Spleen (tissue), 7 donors: ENCODE data around the gene CPNE1.

Source experiments
- POLR2A ChIP-seq, 3 donors: fragments of 450-650 bp; IDR thresholded peaks; one replicate each; pipeline ENCODE4 v1.5.1; 2017; ENCODE audit warnings: antibody characterized with exemption in 3 of 3, mild to moderate bottlenecking in 1 of 3
- POLR2AphosphoS5 ChIP-seq, 3 donors: sonication (generic); formaldehyde crosslinking; IDR thresholded peaks; one replicate each; pipeline ENCODE4 v1.5.1; 2017; ENCODE audit warnings: antibody characterized with exemption in 3 of 3
- TF ChIP-seq, protein P1 (sequence below), 11 experiments: fragments of 200-600 bp in 7 of 11; fragments of 450-650 bp in 4 of 11; sonication (generic) in 4 of 11; IDR thresholded peaks in 8 of 11; conservative IDR thresholded peaks in 3 of 11; 1 replicate in 7 of 11; 2 replicates in 4 of 11; pipeline versions ENCODE4 v1.4.0 to v1.8.0; 2016 to 2021; ENCODE audit warnings: antibody characterized with exemption in 11 of 11, inconsistent platforms in 4 of 11, mild to moderate bottlenecking in 1 of 11
- donor health status: DM: no; HTN: no; CAD: no; lungs with moderate emphysema.
- donor health status: DM: no; HTN: no; CAD: no.
- donor health status: DM: no; HTN: no; CAD: no.

GRCh38 chr20:35661908-35662307, 2.8 kb downstream of the CPNE1 start:
- TF ChIP-seq POLR2A (IDR thresholded peaks at IDR 0.05) (no peak), POLR2AphosphoS5 (IDR thresholded peaks at IDR 0.05) (no peak)
- TF ChIP-seq, protein P1, sequence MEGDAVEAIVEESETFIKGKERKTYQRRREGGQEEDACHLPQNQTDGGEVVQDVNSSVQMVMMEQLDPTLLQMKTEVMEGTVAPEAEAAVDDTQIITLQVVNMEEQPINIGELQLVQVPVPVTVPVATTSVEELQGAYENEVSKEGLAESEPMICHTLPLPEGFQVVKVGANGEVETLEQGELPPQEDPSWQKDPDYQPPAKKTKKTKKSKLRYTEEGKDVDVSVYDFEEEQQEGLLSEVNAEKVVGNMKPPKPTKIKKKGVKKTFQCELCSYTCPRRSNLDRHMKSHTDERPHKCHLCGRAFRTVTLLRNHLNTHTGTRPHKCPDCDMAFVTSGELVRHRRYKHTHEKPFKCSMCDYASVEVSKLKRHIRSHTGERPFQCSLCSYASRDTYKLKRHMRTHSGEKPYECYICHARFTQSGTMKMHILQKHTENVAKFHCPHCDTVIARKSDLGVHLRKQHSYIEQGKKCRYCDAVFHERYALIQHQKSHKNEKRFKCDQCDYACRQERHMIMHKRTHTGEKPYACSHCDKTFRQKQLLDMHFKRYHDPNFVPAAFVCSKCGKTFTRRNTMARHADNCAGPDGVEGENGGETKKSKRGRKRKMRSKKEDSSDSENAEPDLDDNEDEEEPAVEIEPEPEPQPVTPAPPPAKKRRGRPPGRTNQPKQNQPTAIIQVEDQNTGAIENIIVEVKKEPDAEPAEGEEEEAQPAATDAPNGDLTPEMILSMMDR (IDR thresholded peaks at IDR 0.05 in 8 of 11, conservative IDR thresholded peaks at IDR 0.05 in 3 of 11), result no peak
